ENCODE data around the gene ANGPTL8. TPM values are rescaled to one million over a fixed set of nuclear protein-coding genes. Genes with fewer than 3 reads are reported as not detected.

ANGPTL8 gene
- total RNA-seq, 4 donors from 2014 or later: 1.2 to 4.7 (median 2.9) TPM

GRCh38 chr19:11204076-11204602, 35.3 kb upstream of the ANGPTL8 start:
- ATAC-seq (ENCODE audit: low FRiP score): no peak
- TF ChIP-seq CTCF (IDR thresholded peaks at IDR 0.05): no peak
- DNase-seq (ENCODE audit: low spot score): no peak

- no peak for TF ChIP-seq CTCF (IDR thresholded peaks at IDR 0.05)
- no peak for ATAC-seq (ENCODE audit: low FRiP score)
- no peak for DNase-seq (ENCODE audit: low spot score)
These were observed 34.5 kb upstream of the ANGPTL8 start for GRCh38 chr19:11204943-11205349.

- no peak for TF ChIP-seq CTCF (IDR thresholded peaks at IDR 0.05)
- DNase-seq (ENCODE audit: low spot score) (no peak), ATAC-seq (ENCODE audit: low FRiP score) (no peak)
These were observed 33.4 kb upstream of the ANGPTL8 start for GRCh38 chr19:11205939-11206570.

GRCh38 chr19:11208561-11209471, 30.6 kb upstream of the ANGPTL8 start:
- no peak for DNase-seq (ENCODE audit: low spot score)
- ATAC-seq (ENCODE audit: low FRiP score): peak; percentile 19
- TF ChIP-seq CTCF (IDR thresholded peaks at IDR 0.05): no peak

GRCh38 chr19:11209839-11210655, 29.4 kb upstream of the ANGPTL8 start:
- TF ChIP-seq CTCF (IDR thresholded peaks at IDR 0.05): no peak
- DNase-seq (ENCODE audit: low spot score) (no peak), ATAC-seq (ENCODE audit: low FRiP score) (no peak)

GRCh38 chr19:11210656-11210928, 28.8 kb upstream of the ANGPTL8 start:
- TF ChIP-seq CTCF (IDR thresholded peaks at IDR 0.05): no peak
- ATAC-seq (ENCODE audit: low FRiP score): no peak

More at GRCh38 chr19:11210656-11210928, 28.8 kb upstream of the ANGPTL8 start:
- no peak for DNase-seq (ENCODE audit: low spot score)

Measured in omental fat pad (tissue), 4 donors.